Right hindlimb (tissue), 1 donor: ENCODE measurements around the gene GARS1.
"Not testable (repeated sequence)": the region's sequence is repeated elsewhere in the genome, so short reads cannot be mapped to it uniquely, and the experiment has no call there.

Source experiments
- DNase-seq: peaks from one replicate; pipeline ENCODE4 v3.0.0-alpha.2; 2018

Gene GARS1

DNA sequence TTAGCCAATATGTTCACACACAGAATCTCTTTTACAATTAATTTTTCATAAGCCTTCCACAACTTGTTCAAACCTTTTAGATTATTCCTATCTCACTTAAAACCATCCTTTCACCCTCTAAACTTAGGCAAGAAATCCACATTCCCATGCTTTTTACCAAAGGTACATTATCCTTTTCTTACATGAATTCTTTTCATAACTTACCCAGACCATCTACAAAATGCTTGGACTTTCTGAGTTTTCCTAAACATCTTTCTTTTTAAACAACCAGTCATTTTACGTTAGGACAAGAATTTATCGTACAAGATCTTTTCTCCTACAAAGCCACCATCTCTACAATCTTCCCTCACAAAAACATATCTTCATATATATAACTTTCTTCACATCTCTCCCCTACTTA is 18.8 kb upstream of the GARS1 start:
- no peak for DNase-seq

DNA sequence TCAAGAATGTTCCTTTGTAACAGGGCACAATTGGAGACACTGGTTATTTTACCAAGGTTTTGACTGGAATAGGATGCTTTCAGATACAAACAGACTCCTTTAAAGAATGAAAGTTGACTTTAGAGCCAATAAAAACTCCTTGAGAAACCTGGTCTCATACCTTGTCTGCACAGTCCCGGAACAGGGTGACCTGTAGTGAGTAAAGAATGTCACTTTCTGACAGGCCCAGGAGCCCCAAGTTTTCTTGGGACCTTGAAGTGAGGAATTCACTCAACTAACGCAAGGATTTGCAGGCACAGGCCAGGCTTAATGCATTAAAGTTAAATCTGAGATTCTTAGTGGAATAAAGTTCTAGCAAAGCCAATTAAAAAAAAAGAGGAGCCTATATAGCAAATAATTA is 11.5 kb upstream of the GARS1 start:
- no peak for DNase-seq

DNA sequence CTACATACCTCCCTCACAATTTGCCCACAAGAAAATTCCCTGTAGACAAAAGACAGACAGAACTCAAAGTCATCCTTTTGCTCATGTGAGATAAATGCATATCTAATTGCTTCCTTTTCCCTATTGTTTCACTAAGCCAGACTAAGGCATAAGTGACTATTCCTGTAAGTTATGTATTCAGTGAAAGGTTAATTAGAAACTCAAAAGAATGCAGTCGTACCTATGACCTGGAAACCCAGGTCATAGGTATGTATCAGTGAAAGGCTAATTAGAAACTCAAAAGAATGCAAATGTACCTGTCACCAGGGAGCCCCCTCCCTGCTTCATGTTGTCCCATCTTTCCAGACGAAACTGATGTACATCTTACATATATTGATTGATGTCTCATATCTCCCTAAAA is 10.3 kb upstream of the GARS1 start:
- DNase-seq: no peak

DNA sequence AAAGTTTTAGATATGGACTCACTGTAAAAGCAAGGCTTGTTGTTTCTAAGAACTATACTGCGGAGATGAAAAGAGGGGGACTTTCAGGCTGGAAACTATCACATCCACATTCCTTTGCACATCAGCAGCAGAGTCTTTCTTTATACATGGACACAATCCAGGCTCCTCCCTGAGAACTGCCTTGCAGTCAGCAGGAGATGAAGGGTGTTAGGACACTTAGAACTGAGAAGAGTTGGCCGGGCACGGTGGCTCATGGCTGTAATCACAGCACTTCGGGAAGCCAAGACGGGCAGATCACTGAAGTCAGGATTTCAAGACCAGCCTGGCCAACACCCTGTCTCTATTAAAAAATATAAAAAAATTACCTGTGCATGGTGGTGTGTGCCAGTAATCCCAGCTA is 9.7 kb upstream of the GARS1 start:
- DNase-seq: no peak

DNA sequence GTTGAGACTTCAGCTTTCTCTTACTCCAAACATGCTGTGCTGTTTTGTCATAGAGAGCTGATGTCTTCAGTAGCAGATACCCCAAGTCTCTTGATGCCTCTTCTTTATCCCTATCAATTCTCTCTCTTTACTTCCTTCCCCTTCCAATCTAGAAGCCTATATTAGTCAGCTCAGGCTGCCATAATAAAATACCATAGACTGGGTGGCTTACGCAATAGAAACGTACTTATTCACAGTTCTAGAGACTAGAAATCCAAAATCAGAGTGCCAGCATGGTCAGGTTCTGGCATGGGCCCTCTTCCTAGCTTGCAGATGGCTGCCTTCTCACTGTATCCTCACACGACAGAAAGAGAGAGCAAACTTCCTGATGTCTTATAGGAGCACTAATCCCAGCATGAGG is 9.0 kb upstream of the GARS1 start:
- DNase-seq: no peak

DNA sequence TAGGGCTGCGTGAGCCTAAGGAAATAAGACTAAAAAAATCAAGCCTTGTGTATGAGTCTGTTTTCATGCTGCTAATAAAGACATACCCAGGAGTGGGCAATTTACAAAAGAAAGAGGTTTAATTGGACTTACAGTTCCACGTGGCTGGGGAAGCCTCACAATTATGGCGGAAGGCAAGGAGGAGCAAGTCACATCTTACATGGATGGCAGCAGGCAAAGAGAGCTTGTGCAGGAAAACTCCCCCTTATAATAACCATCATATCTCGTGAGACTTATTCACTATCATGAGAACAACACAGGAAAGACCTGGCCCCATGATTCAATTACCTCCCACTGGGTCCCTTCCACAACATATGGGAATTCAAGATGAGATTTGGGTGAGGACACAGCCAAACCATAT is 7.1 kb upstream of the GARS1 start:
- DNase-seq: not testable (repeated sequence)

DNA sequence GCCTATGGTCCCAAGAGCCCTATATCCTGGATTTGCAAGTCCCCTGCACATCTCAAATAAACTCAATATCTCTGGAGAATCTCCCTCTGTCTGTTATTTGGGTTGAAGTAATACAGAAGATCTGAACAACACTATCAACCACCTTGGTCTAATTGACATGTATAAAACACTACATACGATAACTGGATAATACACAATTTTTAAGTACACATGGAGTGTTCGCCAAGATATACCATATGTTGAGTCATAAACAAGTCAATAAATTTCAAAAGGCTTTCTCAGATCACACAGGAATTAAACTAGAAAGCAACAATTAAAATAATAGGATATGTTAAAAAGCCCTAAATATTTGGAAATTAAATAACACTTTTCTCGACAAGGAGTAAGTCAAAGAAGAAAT is 5.6 kb upstream of the GARS1 start:
- no peak for DNase-seq

DNA sequence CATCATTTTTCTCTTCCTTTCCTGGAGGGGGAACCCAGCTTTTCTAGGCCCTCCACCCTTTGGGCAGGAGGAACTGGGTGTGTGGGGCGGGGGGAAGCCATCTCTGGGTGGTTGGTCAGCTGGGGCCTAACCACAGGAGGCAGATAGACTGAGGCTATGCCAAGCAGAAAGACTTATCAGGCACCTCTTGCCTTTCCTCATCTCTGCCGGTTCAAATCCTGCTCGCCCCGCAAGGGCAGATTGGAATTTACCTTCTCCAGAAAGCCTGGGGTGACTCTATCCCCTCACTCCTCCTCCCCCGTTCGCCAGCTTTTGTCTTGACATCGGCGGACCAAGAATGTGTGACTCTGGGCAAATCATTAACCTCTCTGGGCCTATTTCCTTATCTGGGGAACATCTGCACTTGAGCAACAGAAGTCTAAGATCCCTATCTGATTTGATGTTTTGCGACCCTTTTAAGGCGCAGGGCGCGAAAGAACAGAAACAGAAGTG is 584 bp upstream of the GARS1 start:
- DNase-seq: peak; percentile 42

DNA sequence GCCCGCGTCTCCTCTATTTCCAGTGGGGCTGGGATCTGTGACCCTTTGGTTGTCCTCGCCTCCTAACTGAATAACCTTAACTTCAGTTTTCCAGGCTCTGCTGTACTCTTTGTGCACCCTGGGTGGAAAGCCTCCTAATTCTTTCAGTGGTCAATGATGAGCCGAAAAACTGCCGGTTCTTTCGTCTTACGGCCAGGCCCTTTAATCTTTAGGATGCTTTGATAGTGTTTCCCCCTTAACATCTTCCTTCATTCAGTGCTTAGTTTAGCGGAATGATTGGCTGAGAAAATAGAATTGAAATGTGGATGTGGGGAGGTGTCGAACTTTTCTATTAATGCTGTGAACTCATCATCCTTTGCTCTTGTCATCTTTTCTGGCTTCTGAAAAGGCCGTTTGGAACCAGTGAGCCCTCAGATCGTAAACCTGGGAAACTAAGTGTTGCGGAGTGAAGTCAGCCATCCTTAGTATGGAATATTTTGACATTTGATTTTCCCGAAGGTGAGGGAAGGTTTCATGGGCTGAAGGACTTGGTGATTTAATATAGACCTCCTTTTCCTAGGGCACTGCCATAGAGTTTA is 847 bp downstream of the GARS1 start:
- no peak for DNase-seq

DNA sequence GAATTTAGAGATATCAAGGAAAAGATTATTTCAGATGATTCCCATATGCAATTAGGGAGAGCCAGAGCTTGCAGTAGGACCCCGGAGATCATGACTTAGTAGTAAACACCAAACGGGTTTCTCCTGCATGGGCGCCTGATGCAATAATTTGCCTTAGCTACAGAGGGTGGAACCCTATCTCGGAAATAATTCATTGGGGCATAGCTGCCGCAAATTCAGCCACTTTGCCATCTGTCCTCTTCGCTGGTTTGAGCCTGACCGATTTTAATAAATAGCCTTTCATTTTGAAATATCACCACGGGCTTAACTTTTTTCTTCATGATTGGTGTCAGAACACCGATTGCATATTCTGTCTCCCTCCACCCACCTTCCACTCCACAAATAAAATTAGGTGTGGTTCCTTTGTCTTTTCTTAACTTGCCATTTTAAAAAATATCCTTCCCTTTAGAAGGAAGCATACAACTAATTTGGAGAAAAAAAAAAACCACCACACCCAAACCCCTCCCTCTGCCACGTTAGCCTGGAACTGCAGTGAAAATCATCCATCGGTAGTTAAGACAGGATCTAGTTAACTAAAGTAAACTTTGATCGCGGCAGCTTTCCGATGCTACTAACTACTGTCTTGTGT is 1.4 kb downstream of the GARS1 start:
- no peak for DNase-seq

DNA sequence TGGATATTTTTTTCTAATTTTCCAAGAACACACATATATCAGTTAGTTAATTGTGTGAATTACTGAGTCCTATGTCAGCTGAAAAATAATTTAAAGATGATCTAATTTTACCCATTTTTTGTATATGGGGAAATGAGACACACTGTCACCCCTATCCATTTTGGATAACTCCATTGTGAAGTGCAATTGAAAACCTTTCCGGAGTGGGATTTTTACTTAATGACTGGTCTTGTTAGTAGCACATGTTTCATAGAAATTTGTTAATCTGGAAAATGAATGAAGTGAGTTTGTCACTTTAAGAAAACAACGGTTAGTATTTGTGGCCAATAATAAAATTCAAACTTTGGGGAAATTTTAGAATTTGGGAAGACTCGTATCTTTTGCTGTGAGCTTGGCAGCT is 2.0 kb downstream of the GARS1 start:
- no peak for DNase-seq

DNA sequence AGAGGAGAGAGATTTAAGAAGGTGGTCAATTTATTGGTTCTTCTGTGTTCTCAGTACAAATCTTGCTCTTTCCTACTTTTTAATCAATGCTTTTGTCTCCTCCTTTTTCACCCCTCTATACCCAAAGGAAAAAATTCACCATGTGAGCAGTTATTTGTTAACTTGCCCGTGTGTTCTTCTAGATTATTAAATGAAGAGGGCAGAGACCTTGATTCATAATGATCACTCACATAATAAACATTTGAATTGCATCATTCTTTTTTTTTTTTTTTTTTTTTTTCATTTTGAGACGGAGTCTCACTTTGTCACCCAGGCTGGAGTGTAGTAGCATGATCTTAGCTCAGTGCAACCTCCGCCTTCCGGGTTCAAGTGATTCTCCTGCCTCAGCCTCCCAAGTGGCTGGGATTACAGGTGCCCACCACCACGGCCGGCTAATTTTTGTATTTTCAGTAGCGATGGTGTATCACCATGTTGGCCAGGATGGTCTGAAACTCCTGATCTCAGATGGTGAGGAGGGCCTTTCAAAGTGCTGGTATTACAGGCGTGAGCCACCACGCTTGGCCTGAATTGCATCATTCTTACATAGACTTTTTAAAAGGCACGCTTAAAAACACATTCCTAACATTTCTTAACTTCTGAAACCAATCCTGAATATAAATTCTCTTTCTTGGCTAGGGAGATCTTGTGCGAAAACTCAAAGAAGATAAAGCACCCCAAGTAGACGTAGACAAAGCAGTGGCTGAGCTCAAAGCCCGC is 3.6 kb downstream of the GARS1 start:
- no peak for DNase-seq

DNA sequence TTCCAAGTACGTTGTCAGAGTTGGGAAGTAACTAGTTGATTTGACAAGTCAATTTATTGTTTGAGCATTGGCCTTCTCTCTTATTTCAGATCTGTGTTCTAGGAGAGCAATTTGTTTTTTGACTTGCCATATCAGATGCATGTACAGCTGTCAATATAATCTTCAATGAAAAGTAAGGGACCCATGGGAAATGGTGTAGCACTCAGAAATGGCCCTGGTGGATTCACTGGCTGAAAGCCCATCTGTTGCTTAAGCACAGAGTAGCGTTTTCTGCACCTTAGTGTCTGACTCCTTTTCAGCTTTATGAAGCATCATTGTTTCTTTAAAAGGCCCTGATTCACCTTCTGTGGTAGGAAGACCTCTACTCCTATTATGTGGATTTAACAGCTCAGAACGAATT is 10.2 kb downstream of the GARS1 start:
- no peak for DNase-seq

DNA sequence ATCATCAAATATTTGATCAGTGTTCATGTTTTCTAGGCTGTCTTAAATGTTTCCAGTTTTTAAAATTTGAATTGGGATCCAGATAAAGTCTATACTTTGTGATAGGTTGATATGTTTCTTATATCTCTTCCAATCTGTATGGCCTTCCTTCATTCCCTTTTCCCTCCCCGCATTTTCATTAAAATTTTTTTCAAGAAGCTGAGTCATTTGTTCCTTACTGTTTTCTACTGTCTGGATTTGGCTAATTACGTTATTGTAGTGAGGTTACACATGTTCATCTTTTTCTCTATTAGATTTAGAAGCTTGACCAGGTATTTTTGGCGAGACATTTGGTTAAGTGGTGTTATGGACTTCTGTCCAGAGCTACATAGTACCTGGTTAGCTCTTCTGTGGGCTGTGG is 11.2 kb downstream of the GARS1 start:
- no peak for DNase-seq

DNA sequence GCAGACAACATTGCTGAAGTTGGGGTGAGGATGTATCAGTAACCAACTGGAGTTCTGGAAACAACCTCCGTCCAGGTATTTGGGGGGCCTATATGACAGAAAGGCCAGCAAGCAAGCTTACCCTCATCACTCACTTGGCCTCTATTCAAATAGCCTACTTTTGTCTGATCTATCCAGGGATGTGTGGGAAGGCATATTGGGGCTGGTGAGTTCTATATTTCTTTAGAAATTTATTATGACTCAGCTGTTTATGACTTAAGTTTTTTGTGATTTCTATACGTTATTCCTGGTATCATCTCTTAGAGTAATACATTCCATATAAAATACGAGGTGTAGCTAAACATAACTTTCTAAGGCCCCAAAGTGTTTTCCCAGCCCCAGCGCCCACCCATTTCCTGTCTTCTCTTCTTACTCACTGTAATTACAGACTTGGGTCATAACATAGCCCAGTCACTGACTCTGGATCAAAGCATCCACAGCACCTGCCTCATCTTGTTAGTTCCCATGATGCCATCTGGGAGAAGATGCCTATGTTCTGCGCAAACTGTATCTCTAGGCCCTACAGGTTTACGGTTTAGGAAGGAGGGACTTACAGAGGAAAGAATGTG is 18.1 kb downstream of the GARS1 start:
- DNase-seq: no peak

DNA sequence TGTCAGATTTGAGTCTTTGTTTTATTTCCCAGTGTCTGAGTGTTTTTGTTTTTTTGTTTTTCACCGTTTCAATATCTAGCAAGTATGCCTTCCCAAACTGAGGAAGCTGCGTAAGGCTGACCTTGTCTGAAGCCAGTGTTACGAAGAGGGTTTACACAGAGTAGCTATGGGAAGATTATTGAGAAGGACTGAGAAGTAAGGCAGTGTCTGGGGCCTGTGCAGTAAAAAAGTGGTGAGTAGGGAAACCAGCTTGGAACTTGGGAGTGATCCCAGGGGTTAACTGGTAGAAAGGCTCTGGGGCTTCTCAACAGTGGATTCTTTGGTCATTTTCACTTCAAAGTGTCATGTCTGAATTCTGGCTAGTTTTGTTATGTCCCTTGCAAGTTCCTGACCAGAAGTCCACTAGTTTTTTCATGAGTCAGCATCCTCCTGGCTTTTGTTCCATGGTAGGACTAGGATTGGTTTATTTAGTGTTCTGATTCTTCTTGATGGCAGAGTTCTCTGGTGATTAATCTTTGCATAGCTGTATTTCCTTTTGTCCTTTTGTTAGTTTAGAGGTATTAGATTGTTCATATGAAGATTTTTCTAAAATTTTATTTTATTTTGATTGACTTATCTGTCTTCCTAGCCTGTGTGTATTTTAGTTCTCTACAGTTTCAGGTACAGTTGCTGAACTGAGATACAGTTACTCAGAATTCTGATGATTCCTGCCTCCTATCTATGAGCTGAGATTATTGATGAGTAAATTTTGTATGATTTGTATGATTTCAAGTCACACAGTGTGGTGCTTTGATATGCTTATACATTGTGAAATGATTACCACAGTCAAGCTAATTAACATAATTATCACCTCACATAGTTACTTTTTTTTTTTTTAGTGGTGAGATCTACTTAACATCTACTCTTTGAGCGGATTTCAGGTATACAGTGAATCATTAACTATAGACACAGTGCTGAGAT is 19.0 kb downstream of the GARS1 start:
- DNase-seq: no peak

DNA sequence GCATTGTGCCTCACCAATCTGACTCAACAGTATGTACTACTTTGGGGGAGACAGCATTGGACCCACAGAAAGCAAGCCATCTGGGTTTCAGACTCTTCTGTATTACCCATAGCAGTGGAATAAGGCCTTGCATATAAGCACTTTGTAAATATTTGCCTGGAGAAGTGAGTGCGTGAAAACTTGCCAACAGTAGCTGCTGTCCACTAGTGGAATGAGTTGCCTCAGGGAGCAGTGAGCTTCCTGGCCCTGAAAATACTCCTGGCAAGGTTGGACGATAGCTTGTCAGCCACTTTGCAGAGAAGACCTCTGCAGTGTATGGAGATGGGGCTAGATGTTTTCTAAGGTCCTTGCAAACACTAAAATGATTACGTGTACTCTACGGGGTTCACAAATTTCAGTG is 21.6 kb downstream of the GARS1 start:
- no peak for DNase-seq

DNA sequence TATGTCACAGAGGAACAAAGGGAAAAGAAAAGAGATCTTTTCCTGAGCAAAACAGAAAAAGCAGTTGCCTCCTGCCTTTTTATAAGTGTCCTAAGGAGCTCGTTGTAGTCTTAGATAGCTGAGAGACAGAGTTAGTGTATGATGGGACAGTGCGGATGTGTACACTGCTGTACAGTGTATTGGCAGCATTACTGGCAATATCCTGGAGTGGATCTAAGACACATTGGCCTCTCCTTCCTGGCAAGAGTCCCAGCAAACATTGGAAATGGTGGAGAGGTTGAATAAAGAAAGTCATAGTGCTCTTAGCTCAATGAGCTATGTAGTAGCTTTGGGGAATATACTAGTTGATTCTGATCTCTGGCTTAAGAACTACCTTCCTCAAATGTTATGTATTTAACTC is 22.7 kb downstream of the GARS1 start:
- no peak for DNase-seq

DNA sequence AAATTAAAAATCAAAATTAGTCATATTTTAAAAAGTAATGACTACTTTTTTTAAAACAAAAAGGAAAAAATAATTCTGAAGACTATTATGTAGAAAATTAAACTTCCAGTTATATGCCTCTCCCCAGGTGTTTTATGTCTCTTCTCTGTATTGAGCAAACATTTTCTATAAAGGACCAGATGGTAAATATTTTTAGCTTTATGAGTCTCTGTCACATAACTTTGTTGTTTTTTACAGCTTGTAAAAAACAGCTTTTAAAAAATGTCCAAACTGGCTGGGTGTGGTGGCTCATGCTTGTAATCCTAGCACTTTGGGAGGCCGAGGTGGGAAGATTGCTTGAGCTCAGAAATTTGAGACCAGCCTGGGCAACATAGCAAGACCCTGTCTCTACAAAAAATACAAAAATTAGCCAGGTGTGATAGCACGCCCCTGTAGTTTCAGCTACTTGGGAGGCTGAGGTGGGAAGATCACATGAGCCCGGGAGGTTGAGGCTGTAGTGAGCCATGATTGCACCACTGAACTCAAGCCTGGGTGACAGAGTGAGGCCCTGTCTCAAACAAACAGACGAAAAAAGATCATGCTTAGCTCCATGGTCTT is 23.5 kb downstream of the GARS1 start:
- DNase-seq: no peak

DNA sequence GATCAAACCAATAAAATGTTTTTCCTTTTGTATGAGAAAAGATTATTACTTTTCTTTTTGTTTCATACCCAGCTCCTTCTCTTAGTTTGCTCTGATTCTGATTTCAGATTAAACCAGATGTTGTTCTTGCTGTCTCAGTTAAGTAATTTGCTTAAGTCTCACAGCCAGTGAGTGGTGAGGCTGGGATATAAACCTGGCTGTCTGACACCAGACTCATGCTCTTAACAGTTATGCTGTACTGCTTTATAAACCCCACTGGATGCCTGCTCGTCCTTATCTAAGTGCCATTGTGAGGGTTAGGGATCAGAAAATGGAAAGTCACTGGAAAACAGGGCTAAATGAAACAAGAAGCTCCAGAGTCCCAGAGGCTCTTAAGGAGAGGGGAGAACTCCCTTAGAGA is 24.3 kb downstream of the GARS1 start:
- no peak for DNase-seq

DNA sequence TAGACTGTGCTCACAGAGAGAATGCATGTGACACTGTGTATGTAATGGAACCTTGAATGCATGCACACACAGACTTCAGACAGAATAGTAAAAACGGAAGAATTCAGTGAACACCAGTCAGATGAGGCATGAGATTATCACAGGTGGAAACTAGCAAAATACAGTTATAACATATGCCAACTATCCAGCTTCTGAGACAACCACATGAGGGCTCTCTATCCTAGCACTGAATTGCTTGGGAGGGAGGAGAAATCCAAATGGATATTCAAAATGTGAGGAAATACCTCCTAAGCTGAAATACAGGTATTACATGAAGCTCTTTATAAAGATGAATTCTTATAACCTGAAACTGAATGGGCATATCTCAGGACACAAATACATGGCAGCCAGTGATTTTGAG is 30.6 kb downstream of the GARS1 start:
- no peak for DNase-seq

DNA sequence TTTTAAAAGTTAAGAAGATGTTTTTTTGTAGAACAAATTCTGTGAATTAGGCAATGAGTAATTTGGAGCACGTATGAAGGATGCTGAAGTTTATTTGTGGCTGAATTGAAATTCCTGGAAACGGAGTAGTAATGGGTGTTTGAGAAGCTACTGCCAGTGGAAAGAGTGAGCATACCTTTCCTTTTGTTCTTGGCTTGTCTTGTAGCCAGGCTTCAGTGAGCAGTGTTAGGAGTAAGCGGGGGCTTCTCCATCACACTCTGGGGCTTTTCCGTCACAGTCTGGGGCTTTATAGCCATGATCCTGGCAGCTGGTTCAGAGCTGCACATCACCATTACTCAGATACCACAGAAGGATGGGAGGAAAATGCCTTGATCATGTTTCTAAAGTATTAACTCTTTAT is 32.3 kb downstream of the GARS1 start:
- no peak for DNase-seq
